Femur (tissue), 1 donor: ENCODE measurements around the gene CCBE1.

ENCODE experiments used
- DNase-seq: peaks from one replicate; pipeline ENCODE4 v3.0.0-alpha.2; 2017

CCBE1 gene

DNA sequence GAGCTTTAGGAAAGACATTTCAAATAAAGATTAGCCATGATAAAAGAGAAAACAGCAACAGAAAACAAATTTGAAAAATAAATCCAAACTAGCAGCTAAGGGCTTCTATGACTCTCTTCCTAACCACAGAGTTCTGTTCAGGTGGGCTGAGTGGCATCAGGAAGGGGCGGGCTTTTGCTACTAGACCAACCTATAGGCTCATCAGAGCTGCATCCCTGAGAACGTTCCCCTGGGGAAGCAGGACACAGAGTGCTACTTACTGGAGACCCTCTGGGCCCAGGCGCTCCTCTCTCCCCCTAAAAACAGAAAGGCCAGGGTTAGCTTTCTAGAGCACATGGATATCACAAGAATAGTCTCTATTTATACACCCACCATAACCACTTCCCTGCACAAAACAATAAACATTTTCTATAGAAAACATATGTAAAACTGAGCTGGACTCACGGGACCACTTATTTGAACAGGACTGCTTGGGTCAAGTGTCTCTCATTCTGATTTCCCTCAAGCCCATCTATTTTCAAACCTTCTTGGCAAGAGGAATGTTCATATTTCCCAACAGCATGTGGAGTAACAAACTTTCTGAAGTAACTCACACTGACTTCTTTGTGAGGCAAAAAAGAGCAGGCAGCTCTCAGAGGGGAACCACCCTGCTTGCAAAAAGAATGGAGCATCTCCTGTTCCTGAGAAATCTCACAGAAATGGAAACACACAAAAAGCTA, 259.2 kb downstream of the CCBE1 start:
- DNase-seq, result no peak

DNA sequence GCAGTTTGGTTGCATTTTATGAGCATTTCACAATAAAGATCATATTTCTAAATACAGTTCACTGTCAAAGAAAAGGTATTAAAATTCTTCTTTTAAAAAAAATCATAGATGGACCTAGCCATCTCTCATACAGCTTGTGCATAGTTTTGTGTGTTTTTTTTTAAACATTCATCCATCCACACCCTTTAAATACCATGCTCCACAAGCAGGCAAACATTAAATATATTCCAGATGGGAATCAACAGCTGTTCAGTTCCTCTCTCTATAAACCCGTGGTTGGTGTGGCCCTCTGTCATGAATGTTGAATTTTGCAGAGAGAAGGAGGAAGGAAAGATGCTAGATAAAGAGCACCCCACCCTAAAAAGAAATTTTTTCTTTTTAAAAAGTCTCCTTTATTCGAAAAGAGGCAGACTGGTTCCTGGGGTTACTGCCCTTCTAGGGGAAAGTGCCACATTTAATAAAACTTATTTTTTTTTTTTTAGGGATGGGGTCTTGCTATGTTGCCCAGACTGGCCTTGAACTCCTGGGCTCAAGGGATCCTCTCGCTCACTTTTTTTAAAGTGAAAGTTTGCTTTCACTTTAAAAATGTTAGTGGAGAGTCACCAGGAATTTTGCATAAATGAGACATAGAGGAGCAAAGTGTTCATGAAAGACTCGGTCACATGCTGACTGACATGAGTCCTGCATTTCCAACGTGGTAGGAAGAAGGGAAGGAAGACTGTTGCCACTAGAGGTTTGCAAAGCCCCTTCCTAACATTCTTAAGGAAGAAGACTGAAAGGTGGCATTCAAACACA, 264.2 kb downstream of the CCBE1 start:
- DNase-seq, result no peak

DNA sequence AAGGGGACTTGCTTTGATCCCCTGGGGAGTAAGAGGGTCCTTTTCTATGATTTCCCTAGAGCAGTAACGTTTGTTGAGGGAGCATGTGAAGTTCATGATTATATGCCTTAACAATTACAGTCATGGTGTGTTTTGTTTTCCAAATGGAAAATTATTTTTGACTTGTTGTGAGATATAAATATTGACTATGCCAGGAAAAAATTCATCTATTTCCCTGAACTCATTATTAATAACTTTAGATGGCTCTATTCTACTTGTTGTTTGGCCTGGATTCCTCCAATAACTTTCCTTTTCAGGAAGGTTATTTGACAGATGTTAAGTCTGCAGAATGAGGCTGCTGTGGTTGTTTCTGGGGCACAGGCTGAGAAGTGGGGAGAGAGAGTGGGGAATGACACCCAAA, 266.1 kb downstream of the CCBE1 start:
- no peak for DNase-seq

DNA sequence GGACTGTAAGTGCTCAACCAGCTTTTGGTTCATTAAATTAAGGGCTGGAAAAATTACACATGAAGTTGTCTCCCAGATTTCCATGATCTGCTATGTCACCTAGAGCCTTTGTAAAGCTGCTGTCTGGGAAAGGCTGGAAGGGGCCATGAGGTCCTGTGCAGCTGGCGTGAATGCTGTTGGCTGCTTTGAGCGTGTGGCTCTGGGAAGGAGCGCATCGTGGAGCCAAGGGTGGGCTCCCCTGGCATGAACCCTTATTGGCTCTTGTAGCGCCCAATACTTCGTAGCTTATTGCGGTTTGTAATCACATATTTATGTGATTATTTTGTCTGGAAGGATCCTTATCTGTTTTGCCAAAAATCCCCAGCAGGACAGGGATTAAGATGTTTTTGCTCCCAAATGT, 267.6 kb downstream of the CCBE1 start:
- no peak for DNase-seq

DNA sequence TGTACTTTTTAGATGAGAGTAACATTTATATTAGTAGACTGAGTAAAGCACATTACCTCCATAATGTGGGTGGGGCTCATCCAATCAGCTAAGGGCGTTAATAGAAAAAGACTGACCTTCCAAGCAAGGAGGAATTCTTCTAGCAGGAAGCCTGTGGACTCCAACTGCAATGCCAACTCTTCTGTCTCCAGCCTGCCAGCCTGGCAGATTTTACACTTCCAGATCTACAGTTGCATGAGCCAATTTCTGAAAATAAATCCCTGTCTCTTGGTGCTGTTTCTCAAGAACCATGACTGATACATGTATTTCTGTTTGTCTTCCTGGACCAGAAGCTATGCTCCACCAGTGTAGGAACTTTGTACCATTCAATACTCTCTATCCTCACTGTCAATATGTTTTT, 269.2 kb downstream of the CCBE1 start:
- no peak for DNase-seq

DNA sequence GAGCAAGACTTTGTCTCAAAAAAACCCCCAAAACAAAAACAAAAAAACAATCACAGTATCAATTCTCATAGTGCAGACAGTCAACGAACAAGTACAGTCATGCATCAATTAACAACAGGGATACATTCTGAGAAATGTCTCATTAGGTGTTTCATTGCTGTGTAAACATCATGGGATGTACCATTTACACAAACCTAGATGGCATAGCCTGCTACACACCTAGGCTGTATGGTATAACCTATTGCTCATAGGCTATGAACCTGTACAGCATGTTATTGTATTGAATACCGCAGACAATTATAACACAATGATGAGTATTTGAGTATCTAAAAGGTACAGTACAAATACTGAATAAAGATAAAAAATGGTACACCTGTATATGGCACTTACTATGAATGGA, 270.4 kb downstream of the CCBE1 start:
- DNase-seq, result no peak

DNA sequence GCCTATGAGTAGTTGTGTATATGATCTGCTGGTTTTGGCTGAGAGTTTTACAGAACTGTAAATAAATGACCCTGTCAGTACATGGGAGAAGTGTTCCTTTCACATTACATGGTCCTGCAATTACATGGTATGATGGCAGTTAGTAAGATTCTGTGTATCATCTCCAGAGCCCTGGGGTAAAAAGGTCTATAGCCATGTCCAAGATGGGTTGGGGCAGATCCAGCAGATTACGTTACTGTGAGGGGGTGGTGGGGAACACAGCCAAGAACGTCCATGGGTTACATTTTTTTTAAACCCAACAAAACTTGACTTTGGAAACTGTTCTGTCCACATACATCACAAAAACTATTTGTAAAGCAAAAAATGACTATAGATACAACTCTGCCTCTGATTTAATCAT, 274.0 kb downstream of the CCBE1 start:
- DNase-seq, result peak; percentile 37

DNA sequence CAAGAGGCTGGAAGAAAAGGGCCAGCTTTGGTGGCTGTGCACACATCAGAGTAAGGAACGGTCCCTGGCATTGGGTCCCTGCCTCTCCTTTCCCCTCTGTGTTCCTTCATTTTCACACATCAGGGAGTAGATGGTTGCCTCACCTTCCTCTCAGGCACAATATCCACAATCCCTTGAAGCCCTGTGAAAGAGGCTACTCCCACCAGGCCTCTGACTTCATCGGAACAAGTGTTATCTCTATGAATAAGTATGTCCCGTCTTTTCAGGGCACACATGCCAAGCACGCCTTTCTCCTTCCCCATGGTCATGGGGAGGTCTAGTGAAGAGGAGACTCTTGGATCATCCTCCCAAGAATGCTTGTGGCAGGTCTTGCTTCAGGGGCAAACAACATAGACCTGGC, 277.0 kb downstream of the CCBE1 start:
- DNase-seq, result no peak

DNA sequence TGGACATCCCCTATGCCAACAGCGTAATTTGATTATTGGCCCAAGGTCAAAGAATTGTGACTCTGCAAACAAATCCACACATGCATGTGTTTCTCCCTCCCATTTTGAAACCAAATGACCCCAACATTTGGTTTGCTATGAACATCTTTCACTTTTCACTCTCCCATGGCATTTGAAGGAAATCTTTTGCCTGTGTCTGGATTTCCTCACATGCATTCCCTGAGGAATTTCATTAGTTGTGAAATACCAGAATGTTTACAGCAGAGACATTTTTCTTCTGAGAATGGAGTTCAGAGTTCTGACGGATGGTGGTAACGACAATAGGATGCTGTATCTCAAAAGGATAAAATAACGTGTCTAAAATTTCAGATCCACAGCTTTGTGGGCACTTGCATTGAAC, 277.8 kb downstream of the CCBE1 start:
- DNase-seq, result no peak

DNA sequence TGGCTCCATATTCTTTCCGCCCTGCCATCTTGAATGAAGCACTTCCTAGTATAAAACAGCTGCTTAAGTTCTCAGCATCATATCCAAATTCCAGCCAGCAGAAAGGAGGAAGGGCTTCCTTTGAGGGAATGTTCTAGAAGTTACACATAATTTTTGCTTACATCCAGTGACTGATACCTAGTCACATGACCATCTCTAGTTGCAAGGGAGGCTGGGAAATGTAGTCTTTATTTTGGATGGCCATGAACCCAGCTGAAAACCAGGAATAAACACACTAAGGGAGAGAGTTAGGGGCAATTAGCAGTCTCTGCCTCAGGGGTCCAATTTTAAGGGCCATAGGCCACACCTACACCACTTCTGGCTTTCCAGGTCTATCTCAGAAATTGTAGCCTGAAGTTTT, 280.4 kb downstream of the CCBE1 start:
- DNase-seq, result no peak

DNA sequence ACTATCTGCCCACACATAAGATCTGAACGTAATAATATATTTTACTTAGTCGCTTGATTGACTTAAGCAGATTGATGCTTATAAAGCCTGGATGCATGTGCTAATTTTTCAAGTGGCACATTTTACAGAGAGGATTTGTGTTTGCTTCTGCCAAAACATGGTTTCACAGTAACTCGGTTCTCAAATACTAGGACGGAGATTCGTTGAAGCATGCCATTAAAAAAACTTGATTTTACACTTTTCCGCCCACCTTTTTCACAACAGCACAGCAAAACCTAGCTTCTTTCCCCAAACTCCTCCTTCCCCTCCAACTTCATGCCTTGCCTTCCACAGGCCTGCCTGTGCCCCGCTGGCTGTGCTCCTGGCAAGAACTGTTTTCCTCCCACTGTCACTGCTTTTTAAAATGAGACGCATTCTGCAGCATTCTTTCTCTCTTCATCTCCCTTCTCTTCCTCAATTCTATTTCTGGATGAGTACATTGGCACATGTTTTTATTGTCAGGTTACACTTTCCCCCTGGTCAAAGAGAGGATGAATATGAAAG, 283.0 kb downstream of the CCBE1 start:
- no peak for DNase-seq

DNA sequence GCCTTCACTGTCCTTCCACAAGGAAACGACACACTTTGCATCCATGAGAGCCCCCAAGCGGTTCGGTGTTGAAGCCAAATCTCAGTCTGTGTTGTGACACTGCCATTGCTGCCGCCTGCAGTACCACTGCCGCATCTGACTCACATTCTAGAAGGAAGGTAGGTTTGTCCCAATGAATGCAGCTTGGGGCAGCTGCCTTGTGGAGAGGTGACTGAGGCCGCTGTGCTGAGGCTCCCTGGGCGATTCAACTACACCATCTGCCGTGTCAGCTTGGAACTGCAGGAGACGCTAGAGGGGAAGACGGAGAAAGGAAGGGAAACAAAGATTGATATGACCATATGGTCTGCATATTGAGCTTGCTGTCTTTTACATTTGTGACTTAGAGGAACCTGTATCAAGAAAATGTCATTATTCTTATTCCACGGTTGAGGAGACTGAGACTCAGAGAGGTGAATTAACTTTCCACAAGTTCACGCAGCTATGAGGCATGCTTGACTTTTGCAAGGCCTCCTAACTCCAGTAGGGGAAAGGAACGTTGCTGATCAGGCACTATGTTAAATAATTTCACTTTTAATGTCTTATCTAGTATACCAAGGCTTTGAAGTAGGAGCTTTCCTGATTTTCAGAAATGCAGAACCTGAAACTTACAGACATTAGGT, 294.7 kb downstream of the CCBE1 start:
- DNase-seq, result peak; percentile 78

DNA sequence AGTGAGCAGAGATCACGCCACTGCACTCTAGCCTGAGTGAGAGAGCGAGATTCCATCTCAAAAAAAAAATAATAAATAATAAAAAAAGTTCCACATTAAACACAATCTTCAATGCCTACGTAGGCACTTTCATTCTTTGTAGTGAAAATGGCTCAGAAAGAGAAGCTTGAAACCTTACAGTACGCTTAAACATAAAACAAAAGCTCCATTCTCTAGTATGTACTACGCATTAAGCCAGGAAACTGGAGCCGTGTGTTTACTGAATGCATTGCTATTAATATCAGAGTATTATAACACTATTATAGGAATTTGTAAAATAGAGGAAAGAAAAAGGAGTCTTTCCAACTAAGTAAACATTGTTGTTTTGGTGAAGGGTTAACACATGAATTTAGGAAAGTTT, 296.8 kb downstream of the CCBE1 start:
- no peak for DNase-seq

DNA sequence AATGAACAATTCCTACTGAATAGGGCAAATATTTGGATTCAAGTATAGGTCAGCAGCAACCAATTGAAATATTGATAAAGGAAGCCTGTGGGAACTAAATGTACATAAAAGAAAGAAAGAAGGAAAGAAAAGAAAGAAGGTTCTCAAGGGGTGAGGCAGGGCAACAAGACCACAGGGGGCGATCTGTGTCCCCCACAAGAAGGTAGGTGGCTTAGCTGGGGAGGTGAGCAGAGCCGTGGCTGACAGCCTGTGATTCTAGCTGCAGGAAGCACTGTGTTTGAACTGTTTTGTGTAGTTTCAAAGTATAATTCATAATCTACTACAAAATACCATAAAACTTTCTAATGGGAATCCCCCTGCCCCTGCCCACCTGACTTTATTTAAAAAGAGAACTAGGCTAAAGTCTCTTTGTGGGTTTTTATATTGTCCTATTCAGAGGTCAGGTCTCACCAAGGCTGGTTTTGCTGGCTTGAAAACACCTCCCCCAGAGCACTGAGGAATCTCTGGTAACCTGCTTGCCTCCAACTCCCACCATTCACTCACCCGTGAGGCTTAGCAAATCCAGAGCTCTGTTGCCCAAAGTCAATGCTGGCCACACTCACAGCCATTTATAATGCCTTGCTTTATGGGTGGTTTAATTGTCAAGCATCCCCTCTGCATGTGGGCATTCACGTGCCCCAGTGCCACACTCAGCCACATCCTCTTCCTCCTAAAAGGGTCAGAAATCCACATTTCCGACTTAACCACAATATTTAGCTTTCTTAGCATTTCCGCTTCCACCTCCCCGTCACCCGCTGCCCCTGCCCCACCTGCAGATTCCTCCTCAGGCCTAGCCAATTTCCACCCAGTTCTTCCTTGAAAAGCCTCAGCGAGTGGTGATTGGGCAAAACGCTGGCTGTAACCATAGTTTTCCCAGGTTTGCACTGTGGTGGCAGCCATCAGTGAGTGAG, 301.7 kb downstream of the CCBE1 start:
- DNase-seq, result no peak

DNA sequence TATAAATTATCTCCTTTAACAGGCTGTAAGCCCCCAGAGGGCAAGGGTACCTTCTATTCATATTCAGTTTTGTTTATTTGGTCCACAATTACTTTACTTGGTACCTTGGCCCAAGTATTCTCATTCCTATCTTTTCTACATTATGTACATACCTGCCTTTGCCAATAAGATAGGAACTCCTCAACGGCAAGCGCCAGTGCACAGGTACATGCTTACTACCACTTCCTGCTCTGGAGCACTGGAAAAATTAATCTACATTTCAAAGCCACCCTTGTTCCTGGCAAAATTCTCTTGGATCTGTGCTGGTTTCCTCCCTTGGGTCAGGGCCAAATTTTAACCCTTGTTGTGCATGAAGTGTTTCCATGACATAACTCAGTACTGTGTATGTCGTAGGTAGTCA, 303.8 kb downstream of the CCBE1 start:
- DNase-seq, result no peak

DNA sequence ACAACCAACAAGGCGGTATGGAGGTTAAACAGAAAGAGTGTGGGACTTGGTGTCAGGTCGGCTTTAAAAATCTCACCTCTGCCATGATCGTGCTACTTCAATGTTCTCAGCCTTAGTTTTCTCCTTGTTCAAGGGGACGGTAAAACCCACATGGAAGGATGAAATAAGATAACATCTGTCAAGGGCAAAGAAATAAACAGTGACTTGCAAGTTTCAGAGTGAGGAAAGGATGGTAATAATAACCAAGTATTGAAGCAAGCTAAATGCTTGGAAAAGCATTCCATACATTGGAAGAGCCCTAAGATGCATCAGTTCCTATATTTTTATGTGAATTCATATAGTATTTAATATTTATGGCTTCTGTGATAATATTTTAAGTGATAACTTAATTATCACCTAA, 308.4 kb downstream of the CCBE1 start:
- DNase-seq, result no peak

DNA sequence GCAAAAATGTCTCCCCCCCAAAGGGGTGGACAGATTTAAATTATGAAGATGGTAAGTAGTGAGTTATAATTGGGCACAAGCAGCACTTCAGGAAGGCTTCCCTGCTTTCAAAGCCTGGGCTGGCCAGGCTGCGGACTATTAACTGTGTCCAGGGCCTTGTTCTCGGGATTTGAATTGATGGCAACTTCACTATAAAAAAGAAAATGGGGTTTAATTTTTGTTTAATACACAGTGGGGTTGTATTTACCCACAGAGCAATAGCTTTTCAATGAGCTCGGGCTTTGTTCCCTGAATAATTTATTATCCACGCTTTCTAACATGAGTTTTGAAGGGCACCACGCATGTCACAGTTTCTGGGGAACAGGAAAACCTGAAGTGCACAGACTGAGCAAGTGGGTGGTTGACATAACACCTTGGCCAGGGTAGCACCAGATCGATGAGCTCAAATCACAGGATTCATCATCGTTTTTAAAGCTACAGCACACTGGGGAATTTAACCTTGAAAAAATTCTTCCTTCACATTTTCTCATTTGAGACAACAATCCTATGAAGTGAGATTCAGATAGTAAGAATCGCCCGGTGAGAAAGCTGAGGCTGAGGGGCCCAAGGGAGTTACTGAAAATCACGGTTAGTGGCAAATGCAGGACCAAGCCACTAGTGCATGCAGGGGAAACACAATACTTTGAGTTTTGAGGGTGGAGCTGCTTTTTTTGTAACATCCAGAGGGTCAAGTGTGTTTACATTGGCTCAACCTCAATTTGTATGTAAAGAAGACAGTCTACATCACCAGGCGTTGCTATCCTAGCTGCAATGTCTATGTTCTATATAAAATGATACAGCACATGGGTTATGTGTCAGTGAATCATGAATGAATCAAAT, 309.3 kb downstream of the CCBE1 start:
- no peak for DNase-seq

DNA sequence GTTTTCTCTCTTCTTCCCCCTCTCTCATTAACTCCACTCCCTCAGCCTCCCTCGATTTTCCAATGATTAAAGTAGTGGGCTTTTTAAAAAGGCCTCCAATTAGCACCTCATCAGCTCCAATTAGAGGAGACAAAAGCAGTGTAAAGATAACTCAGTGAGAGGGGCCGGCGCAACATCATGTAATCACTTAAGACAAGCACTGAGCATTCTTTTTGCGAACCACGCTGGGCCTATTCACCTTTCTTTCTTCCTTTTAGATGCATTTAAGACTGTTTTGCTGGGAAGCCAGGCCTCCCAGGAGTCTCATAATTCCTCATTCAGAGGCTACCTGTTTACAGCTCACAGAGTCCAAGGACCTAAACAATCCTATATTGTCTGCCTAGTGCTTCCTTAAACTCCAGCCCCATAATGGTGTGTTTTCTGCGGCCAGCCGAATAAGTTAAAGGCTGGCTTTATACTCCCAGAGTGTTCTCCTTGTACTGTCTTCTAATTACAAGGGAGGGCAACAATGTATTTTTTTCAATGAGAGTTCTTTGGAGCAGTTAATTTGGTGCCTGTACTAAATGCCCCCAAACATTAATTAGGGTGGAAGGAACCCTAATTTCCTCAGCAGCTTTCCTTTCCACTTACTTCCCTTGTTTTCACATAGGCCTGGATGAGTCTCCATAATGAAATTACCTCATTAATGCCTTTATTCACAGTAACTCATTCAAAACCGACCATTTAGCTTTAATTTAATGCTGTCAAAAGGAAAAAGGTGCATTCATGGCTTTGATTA, 310.1 kb downstream of the CCBE1 start:
- no peak for DNase-seq

DNA sequence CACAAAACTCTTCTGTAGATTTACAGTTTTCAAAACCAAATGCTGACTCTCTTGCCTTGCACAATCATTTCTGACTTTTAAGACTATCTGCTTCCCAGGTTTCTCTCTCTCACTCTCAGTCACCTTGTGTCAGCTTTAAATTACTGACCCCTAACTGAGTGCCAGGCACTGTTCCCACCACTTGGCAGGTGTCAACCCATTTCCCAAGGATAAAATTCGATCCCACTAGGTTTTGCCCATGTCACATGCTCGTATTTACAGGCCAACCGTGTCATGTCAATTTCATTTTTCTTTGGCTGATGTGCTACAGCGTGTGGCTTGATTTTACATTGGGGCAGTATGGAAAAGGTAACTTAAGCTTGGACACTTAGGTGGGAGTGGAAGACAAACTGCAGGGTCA, 312.0 kb downstream of the CCBE1 start:
- DNase-seq, result no peak

DNA sequence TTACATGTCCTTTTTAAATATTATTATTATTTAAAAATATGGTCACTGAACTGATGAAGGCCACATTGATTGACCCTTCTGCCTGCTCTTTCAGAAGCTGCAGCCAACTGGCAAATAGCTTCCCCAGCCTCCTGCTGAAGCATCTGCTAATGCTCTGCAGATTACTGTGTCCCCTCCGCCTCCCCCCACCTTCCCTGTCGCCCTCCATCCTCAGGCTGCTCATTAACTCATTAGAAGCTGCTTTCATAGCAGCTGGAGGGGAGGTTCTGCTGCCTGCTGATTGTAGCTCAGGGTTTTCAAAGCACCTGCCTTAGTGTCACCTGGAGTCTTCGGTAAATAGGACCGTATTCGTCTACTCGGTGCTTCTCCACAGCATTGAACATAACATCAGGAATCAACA, 313.4 kb downstream of the CCBE1 start:
- DNase-seq, result no peak

DNA sequence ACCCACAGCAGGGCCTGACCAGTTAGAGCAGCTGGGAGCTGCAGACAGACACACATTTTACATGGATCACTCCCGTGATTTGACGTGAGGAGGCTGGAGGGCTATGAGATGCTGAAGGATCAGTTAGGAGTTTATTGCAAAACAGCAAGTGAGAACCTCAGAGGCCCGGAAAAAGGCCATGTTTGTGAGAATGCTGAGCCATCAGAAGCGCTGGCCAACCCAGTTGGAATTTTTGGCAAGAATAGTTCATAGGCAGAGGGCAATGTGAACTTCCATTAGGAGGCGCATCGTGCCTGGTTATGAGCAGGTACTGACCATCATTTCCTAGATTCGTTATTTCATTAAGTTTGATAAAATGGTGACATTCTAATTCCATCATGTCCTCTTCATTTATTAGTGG, 314.8 kb downstream of the CCBE1 start:
- DNase-seq, result no peak
